Sigmoid colon (tissue), 4 donors: ENCODE results near the gene STAT5A.

Source experiments
- CTCF ChIP-seq, 4 experiments: fragments of 450-650 bp in 3 of 4; fragments of 200-600 bp in 1 of 4; IDR thresholded peaks; one replicate each; pipeline ENCODE4 v1.5.1; 2016 to 2019; ENCODE audit warnings: antibody characterized with exemption in 4 of 4, mild to moderate bottlenecking in 3 of 4, moderate library complexity in 2 of 4
- EP300 ChIP-seq, 4 donors: sonication (generic); formaldehyde crosslinking; IDR thresholded peaks; one replicate each; pipeline ENCODE4 v1.6.1; 2017; ENCODE audit warnings: antibody characterized with exemption in 4 of 4
- POLR2A ChIP-seq, 2 donors: fragments of 450-650 bp; IDR thresholded peaks; one replicate each; pipeline ENCODE4 v1.6.1; 2016; ENCODE audit warnings: antibody characterized with exemption in 2 of 2, mild to moderate bottlenecking in 2 of 2, moderate library complexity in 2 of 2

- TF ChIP-seq POLR2A (IDR thresholded peaks at IDR 0.05) (no peak), CTCF (IDR thresholded peaks at IDR 0.05) (no peak), EP300 (IDR thresholded peaks at IDR 0.05) (no peak)
Observed at GRCh38 chr17:42249681-42250446, 38.4 kb upstream of the STAT5A start.
